Stimulated activated CD4-positive, alpha-beta T cell treated with anti-CD3 and anti-CD28 coated beads, Interleukin-12 subunit alpha, Interleukin-12 subunit beta, amount 100 ng/mL, for 24 hours (primary cell): ENCODE data around the gene PRSS1.

Experiments used
- DNase-seq, 2 experiments: peaks; one replicate each; pipeline ENCODE4 v3.0.0-alpha.2; 2020; ENCODE audit warnings: low read depth in 2 of 2

PRSS1 gene

DNA sequence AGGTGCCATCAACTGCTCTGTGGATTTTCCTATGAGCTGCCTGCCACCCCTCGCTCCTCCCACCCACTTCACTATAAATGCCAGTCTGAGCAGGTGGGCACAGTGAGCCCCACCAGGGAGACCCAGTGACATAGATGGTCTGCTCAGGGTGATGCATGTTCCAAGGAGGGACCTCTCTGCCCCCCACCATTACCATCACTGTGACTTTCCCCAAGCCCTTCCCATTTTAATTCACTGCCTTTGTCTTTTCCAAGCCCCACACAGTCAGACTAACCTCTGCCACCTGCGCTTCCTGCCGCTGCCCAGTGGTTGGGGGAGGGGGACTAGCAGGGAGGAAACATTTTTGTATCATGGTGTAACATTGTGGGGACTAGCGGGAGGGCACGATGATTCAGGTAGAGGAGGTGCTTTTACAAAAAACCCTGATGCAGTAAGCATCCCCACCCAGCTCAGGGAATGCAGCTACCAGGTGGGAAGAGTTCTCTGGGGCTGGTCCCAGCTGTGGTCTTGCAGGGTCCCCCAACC, 46.1 kb downstream of the PRSS1 start:
- no peak for DNase-seq

DNA sequence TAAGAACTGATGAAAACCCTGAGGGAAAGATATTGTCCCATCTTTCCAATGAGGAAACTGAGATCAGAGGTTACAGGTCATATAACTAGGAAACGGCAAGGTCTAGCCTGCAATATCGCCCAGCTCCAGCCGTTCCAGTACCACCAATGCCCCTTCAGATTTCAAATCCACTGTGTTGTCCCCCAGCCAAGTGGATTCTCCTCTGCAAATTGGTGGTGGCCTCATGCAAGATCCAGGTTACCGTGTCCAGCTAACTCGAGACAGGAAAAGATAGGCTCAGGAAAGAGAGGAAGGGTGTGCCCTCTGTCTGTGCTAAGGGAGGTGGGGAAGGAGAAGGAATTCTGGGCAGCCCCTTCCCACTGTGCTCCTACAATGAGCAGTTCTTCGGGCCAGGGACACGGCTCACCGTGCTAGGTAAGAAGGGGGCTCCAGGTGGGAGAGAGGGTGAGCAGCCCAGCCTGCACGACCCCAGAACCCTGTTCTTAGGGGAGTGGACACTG, 46.8 kb downstream of the PRSS1 start:
- DNase-seq: no peak

DNA sequence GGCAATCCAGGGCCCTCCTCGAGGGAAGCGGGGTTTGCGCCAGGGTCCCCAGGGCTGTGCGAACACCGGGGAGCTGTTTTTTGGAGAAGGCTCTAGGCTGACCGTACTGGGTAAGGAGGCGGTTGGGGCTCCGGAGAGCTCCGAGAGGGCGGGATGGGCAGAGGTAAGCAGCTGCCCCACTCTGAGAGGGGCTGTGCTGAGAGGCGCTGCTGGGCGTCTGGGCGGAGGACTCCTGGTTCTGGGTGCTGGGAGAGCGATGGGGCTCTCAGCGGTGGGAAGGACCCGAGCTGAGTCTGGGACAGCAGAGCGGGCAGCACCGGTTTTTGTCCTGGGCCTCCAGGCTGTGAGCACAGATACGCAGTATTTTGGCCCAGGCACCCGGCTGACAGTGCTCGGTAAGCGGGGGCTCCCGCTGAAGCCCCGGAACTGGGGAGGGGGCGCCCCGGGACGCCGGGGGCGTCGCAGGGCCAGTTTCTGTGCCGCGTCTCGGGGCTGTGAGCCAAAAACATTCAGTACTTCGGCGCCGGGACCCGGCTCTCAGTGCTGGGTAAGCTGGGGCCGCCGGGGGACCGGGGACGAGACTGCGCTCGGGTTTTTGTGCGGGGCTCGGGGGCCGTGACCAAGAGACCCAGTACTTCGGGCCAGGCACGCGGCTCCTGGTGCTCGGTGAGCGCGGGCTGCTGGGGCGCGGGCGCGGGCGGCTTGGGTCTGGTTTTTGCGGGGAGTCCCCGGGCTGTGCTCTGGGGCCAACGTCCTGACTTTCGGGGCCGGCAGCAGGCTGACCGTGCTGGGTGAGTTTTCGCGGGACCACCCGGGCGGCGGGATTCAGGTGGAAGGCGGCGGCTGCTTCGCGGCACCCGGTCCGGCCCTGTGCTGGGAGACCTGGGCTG, 47.5 kb downstream of the PRSS1 start:
- DNase-seq: no peak

GRCh38 chr7:142797391-142798377, 48.4 kb downstream of the PRSS1 start:
- DNase-seq: no peak

GRCh38 chr7:142798451-142799436, 49.5 kb downstream of the PRSS1 start:
- no peak for DNase-seq

GRCh38 chr7:142799437-142799835, 50.2 kb downstream of the PRSS1 start:
- DNase-seq: no peak

DNA sequence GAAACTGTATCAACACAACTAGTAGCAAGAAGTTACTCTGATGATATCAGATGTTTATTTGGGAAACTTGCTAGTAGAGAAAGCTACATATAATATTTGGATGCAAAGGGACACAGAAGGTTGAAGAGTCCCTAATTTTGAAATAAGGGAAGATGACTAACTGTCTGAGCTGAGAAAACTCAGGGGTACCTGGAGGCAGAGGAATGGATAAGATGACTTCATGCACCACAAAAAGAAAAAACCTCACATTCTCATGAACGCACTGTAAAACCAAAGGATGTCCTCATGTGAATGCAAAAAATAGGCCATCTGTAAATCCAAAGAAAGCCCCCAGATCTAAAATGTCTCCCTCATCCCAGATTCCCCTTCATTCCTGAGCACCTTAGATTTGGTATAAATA, 50.8 kb downstream of the PRSS1 start:
- no peak for DNase-seq

GRCh38 chr7:142800699-142801260, 51.5 kb downstream of the PRSS1 start:
- no peak for DNase-seq

DNA sequence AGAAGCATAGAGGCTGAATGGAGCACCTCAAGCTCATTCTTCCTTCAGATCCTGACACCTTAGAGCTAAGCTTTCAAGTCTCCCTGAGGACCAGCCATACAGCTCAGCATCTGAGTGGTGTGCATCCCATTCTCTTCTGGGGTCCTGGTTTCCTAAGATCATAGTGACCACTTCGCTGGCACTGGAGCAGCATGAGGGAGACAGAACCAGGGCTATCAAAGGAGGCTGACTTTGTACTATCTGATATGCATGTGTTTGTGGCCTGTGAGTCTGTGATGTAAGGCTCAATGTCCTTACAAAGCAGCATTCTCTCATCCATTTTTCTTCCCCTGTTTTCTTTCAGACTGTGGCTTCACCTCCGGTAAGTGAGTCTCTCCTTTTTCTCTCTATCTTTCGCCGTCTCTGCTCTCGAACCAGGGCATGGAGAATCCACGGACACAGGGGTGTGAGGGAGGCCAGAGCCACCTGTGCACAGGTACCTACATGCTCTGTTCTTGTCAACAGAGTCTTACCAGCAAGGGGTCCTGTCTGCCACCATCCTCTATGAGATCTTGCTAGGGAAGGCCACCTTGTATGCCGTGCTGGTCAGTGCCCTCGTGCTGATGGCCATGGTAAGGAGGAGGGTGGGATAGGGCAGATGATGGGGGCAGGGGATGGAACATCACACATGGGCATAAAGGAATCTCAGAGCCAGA, 52.5 kb downstream of the PRSS1 start:
- DNase-seq: no peak

GRCh38 chr7:142802301-142802700, 53.0 kb downstream of the PRSS1 start:
- DNase-seq: no peak
